ENCODE measurements around the gene MS4A18.

Gene MS4A18

DNA sequence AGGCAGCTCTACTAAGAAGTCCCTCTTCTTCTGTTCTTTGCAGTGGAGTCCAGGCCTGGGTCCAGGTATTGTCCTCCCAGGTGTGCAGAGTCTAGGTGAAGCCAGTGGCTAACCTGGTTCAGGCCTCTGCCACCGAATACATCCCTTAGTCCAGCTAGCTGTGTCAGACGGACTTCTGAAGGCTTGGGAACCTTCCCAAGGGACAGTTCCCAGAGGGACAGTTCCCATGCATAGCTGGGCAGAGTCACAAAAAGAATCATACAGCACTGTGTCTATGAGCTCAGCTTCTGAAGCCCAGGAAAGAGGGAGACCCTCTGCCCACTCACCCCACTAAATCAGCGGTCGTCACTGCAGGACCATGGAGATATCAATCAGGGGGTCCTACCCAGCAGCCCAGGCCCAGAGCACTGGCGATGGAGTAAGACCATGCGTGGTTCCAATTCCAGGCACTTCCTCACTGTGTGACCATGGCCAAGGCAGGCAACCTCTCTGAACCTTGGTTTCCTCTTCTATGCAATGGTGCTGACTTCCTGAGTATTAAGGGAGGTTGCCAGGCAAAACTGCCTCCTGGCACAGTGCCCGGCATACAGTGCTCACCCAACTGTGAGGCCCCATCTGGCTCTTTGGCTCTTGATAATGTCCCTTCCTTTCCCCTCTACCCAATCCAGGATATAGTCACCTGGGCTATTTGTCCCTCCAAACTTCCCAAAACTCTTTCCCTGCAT, 64.0 kb downstream of the MS4A18 start:
- DNase-seq (ENCODE audit: low spot score) = no peak

DNA sequence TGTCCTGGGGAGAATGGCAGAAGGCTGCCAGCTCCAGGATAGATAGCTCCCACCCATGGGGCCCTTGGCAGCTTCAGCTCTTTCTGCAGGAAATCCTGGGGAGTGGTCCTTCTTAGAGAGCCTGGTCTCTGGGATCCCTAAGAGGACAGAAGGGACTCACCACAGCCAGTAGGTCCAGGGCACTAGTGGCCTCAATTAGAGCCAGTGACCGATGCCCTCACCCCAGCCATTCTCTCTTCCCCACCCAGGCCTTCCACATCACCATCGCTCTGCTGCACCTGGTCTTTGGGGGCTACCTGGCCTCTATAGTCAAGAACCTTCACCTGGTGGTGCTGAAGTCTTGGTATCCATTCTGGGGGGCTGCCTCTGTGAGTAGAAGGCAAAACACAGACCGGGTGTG, 66.2 kb downstream of the MS4A18 start:
- DNase-seq (ENCODE audit: low spot score) = no peak

DNA sequence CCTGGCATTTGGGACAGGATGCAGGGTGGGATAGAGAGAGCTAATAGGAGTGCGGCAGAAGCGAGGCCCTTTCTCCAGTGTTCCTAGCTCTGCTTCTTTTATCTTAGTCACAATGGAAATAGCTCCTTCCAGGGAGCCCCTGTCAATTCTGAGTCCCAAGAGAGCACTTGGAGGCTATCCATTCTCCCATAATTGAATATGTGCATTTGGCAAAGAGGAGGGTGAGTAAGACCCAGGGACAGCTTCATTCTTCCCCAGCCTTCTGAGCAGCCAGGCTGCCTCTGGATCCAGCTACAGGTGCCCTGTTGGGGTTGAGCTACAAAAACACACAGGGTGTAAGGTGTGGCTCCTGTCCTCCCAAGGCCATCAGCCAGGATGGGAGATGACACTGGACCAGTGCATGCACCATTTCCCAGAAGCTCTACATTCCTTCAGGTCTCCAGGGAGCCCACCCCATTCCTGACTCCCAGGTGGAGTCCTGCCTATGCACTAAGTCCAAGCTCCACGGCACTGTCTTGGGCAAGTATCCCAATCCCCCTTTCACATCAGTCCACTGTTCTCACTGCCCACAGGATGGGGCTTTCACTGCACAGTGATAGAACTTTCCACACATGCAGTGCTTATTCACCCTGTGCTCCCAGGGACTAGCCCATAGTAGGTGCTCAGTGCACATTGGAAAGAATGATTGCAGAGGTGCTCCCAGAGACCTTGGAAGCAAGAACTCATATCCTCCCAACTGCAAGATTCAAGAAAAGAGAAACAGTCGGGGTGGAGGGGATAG, 66.8 kb downstream of the MS4A18 start:
- DNase-seq (ENCODE audit: low spot score) = no peak

DNA sequence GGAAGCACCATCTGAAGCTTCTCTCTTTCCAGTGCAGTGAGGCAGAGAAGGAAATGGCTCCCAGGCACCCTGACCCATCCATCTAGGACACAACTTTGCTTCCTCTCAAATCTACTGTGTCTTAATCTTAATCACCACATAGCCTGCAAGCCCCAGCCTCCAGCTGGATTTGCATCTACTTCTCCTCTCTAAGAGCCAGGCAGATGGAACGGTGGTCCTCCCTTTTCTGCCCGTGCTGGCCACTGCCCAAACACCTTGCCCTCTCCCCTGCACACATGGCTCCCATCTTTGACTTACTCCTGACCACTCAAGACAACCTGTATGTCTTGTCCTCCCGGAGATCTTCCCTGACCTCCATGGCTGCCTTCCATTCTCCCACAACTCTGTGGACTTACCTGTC, 68.0 kb downstream of the MS4A18 start:
- no peak for DNase-seq (ENCODE audit: low spot score)

All from RKO (cell line).